Kidney epithelial cell (primary cell): ENCODE results near the gene CDC42EP3. TPM values are rescaled to one million over a fixed set of nuclear protein-coding genes. Genes with fewer than 3 reads are reported as not detected.

ENCODE experiments used
- DNase-seq: peaks from one replicate; pipeline ENCODE4 v3.0.0-alpha.2; 2010; ENCODE audit warnings: low read depth
- H3K27me3 ChIP-seq: 2 replicates; pipeline ENCODE4 v1.6.0; 2011; ENCODE audit warnings: low read length; ENCODE audit not compliant: control insufficient read depth, insufficient read depth
- H3K36me3 ChIP-seq: 2 replicates; pipeline ENCODE4 v1.5.1; 2011; ENCODE audit warnings: low read length; ENCODE audit not compliant: control insufficient read depth, insufficient read depth
- H3K4me3 ChIP-seq: 2 replicates; pipeline ENCODE4 v1.5.1; 2011; ENCODE audit warnings: low read depth, mild to moderate bottlenecking, control low read depth, low read length
- CTCF ChIP-seq: IDR thresholded peaks from 2 replicates; pipeline ENCODE4 v1.5.1; 2011; ENCODE audit warnings: mild to moderate bottlenecking, moderate library complexity, low read length, control low read depth, inconsistent platforms; ENCODE audit not compliant: insufficient read depth, poor library complexity, severe bottlenecking
- total RNA-seq: library from RNA; depleted of rRNA; stranded (reverse); fragments of >200 nt; gene quantifications from 2 replicates; pipeline ENCODE4 v1.2.3, GENCODE V29; 2015

The CDC42EP3 gene
- total RNA-seq, 1 donor from 2014 or later: 68.7 TPM

DNA sequence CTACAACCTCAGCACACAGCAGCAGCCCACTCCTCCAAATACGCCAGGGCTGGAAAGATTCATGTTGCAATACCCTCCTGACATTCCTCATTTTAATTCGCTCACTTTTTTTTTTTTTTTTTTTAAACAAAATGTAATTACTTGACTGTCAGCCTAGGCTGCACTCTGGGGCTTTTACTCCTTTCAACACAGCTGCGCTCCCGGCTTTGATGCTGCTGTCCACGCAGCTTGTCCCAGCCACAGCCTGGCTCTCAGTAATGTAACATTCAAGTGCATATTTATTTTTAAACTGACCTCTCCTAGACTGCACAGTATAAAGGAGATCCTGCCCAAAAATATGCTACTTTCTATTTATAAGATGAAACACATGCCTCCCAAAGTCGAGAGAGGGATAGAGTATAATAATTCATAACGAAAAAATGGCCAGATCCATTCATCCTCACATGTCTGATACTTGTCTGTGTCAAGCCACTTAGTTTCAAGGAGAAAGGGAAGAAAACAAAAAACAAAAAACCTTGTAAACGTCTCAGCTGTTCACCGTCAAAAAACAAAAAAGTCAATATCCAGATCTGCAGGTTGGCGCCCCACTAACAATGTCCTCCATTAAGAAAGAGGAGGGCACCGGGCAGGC is 949 bp downstream of the CDC42EP3 start:
- no peak for TF ChIP-seq CTCF
- Histone ChIP-seq H3K27me3 (no peaks in the 10 kb centered on the region), H3K36me3 (no peaks in the 10 kb centered on the region), H3K4me3 (peak overlapping the region; percentile 75)
- no peak for DNase-seq

GRCh38 chr2:37669446-37669845 is 2.0 kb downstream of the CDC42EP3 start:
- peak overlapping the region; percentile 75 for H3K4me3 ChIP-seq

DNA sequence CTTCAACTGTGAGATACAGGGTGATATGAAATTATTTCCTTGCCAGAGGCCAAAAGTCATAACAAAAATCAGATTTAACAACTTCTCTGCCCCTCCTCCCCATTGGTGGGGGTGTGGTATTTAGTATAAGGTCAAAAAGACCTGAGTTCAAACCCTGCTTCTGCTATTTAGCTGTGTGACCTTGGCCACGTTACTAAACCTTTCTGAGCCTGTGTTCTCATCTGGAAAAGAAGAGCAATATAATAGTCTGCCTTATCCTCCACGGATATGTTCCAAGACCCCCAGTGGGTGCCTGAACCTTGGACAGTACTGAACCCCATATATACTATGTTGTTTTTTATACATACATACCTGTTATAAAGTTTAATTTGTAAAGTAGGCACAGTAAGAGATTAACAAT is 3.7 kb downstream of the CDC42EP3 start:
- TF ChIP-seq CTCF: no peak
- Histone ChIP-seq H3K36me3 (no peaks in the 10 kb centered on the region), H3K27me3 (no peaks in the 10 kb centered on the region), H3K4me3 (no peak overlapping the region)
- no peak for DNase-seq

More at GRCh38 chr2:37669446-37669845, 2.0 kb downstream of the CDC42EP3 start:
- no peaks in the 10 kb centered on the region for H3K27me3 ChIP-seq
- H3K36me3 ChIP-seq: no peaks in the 10 kb centered on the region
- no peak for DNase-seq
- no peak for TF ChIP-seq CTCF

DNA sequence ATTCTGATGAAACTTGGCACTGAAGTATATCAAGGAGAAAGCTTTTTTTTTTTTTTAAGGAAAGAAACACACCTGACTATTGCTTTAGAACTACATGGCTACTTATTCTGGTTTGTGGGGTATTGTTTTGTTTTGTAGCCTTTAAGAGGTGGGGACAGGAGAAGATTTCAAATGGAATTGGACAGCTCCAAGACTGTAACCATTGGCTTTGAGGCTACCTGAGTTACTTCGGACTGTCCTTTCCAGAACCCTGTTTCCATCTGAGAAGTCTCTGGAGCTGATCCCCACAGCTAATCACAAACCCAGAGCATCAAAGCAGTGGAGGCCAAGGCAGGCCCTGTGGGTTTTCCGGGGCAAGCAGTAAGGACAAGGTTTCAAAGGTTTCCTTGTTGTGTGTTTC is 4.7 kb downstream of the CDC42EP3 start:
- H3K4me3 ChIP-seq: no peak overlapping the region

DNA sequence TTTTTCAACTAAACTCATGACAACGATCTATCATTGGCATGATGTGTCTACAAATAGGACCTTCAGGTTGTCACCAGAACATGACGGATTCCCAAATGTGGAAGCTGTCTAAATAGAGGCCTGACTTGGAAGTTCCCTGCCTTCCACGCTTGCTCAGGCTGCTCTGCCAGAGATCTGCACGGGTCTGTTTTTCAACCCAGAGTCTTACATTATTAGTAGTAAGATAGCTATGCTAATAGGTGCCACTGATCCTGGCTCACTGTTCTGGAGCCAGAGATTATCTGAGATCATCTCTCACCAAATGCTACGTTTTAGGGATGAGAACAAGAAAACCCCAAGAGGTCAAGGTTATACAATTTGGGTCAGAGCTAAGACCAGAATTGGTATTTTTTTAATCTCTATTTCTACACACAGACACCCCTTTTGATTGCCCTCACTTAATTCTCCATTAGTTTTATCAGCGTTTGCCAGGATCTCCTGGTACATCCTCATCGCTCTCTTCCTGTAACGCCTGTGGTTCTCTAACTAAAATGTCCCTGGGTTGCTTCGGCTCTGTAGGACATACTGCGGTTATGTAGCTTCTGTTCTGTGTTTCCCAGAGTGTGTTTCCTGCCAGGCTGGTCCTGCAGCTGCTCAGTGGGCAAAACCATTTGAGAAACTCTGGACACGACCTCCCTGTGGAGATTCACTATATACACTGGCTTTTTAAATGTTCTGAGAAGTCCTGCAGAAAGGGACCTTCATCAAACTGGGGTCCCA is 5.7 kb downstream of the CDC42EP3 start:
- TF ChIP-seq CTCF: no peak
- H3K4me3 ChIP-seq: no peak overlapping the region
- DNase-seq: no peak
- no peaks in the 10 kb centered on the region for H3K36me3 ChIP-seq
- H3K27me3 ChIP-seq: no peaks in the 10 kb centered on the region

More for the DNA sequence above, 4.7 kb downstream of the CDC42EP3 start:
- TF ChIP-seq CTCF: no peak
- no peaks in the 10 kb centered on the region for H3K36me3 ChIP-seq
- no peak for DNase-seq
- no peaks in the 10 kb centered on the region for H3K27me3 ChIP-seq
